GM10266 (cell line): ENCODE measurements around the gene AKAP7.
"Not testable (repeated sequence)": the region's sequence is repeated elsewhere in the genome, so short reads cannot be mapped to it uniquely, and the experiment has no call there.

ENCODE experiments used
- DNase-seq: peaks from one replicate; pipeline ENCODE4 v3.0.0; 2012; ENCODE audit errors: extremely low spot score
- CTCF ChIP-seq: IDR thresholded peaks from 2 replicates; pipeline ENCODE4 v1.5.1; 2012; ENCODE audit warnings: mild to moderate bottlenecking, low read depth; ENCODE audit not compliant: control insufficient read depth, insufficient read depth; ENCODE audit errors: missing control alignments

Gene AKAP7

GRCh38 chr6:131314838-131315237 lies 179.6 kb downstream of the AKAP7 start:
- TF ChIP-seq CTCF, result no peak
- no peak for DNase-seq

GRCh38 chr6:131316654-131317053 lies 181.4 kb downstream of the AKAP7 start:
- TF ChIP-seq CTCF, result no peak
- DNase-seq, result no peak

DNA sequence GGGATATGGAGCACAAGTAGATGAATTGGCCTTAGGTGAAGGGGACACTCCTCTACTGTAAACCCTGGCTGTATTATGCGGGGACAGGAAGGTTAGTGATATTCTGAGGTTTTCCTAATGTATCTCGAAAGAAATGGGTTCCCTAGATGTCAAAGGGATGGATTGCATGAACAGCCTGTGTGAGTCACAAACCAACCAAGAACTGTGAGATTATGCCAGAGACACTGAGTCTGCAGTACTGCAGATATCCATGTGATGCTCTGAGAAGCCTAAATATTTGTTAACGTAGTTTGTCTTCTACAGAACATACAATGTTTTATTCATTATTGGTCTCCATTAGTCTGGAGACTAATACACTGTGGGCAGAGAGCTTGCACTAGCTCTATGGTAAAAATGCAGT lies 182.2 kb downstream of the AKAP7 start:
- DNase-seq, result no peak
- TF ChIP-seq CTCF, result no peak

DNA sequence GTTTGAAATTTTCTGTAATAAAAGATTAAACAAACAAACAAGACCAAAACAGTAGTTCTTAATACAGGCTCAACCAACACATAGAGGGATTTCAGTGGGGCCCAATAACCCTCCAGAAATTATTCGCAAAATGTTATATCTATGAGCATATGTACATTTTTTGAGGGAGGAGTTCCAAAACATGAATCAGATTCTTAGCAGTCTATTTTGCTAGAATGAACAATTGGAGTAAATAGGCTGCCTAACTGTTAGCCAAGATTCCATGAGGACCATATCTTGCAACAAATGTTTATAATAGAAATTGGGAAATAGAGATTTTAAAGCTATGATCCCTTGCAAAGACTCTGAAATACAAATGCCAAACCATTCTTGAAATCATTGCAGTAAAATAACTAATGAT lies 186.3 kb downstream of the AKAP7 start:
- DNase-seq, result no peak
- no peak for TF ChIP-seq CTCF

DNA sequence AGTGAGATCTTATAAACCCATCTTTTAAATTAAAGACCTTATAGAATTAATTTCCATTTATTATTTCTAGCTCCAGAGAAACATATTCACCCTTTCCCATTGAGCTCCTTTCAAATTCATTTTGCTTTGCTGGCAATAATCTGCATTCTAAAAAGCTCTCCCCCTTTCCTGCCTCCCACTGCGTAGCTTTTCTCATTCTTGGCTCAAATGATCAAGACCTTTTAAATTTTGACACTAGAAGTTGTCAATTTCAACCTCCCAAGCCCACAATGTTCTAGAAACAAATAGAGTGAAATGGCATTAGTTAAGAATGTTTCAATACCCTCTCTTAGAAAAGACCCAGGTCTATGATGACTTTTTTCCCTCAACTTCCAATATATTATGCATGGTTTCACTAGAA lies 186.9 kb downstream of the AKAP7 start:
- no peak for TF ChIP-seq CTCF
- DNase-seq, result no peak

- not testable (repeated sequence) for DNase-seq
Observed at GRCh38 chr6:131325669-131326068, 190.4 kb downstream of the AKAP7 start.

GRCh38 chr6:131328727-131329126 lies 193.5 kb downstream of the AKAP7 start:
- DNase-seq, result not testable (repeated sequence)

GRCh38 chr6:131331151-131331550 lies 195.9 kb downstream of the AKAP7 start:
- no peak for DNase-seq
- no peak for TF ChIP-seq CTCF
